DMS53 treated with DMSO at 0.1 percent for 48 hours (cell line): ENCODE results near the gene TRIP13.

Experiments used
- DNase-seq: peaks from one replicate; lab custom pipeline; 2025; ENCODE audit not compliant: unreplicated experiment; lab: John Stamatoyannopoulos, UW

TRIP13 gene

GRCh38 chr5:854966-855743, 37.5 kb upstream of the TRIP13 start:
- DNase-seq = no peak

GRCh38 chr5:855771-856530, 36.7 kb upstream of the TRIP13 start:
- no peak for DNase-seq

GRCh38 chr5:856531-857425, 35.9 kb upstream of the TRIP13 start:
- DNase-seq = no peak

GRCh38 chr5:858726-859125, 34.0 kb upstream of the TRIP13 start:
- no peak for DNase-seq

GRCh38 chr5:859391-859790, 33.3 kb upstream of the TRIP13 start:
- no peak for DNase-seq

GRCh38 chr5:859798-860296, 32.8 kb upstream of the TRIP13 start:
- DNase-seq = no peak

GRCh38 chr5:860506-861150, 32.1 kb upstream of the TRIP13 start:
- no peak for DNase-seq

- no peak for DNase-seq
Measured at GRCh38 chr5:861442-862366, 31.0 kb upstream of the TRIP13 start.

- peak; percentile 84 for DNase-seq
Measured at GRCh38 chr5:862367-863243, 30.1 kb upstream of the TRIP13 start.

- no peak for DNase-seq
Measured at GRCh38 chr5:863244-863805, 29.4 kb upstream of the TRIP13 start.

- no peak for DNase-seq
Measured at GRCh38 chr5:864492-865167, 28.1 kb upstream of the TRIP13 start.

GRCh38 chr5:865168-865521, 27.5 kb upstream of the TRIP13 start:
- no peak for DNase-seq

GRCh38 chr5:865771-866170, 26.9 kb upstream of the TRIP13 start:
- DNase-seq = no peak

- DNase-seq = no peak
Measured at GRCh38 chr5:867300-867870, 25.3 kb upstream of the TRIP13 start.

- no peak for DNase-seq
Measured at GRCh38 chr5:868428-869135, 24.1 kb upstream of the TRIP13 start.

GRCh38 chr5:870956-871355, 21.7 kb upstream of the TRIP13 start:
- no peak for DNase-seq
